D721Med (cell line): Measurements from ENCODE around the gene PLIN4.

Experiments used
- DNase-seq: peaks from one replicate; pipeline ENCODE4 v3.0.0; 2011; ENCODE audit warnings: low spot score; ENCODE audit not compliant: insufficient read length
- FAIRE-seq: peaks from 2 replicates; lab custom pipeline; 2011; peaks lifted over from hg19 to GRCh38; lab: Jason Lieb, UNC
- TF ChIP-seq, protein P1 (sequence below): IDR thresholded peaks from 2 replicates; pipeline ENCODE4 v1.5.1; 2012; ENCODE audit warnings: mild to moderate bottlenecking, control low read depth; ENCODE audit not compliant: insufficient read depth; ENCODE audit errors: missing control alignments

Gene PLIN4

GRCh38 chr19:4500841-4501591 lies 17.3 kb downstream of the PLIN4 start:
- DNase-seq (no peak), FAIRE-seq (no peak)
- TF ChIP-seq, protein P1, sequence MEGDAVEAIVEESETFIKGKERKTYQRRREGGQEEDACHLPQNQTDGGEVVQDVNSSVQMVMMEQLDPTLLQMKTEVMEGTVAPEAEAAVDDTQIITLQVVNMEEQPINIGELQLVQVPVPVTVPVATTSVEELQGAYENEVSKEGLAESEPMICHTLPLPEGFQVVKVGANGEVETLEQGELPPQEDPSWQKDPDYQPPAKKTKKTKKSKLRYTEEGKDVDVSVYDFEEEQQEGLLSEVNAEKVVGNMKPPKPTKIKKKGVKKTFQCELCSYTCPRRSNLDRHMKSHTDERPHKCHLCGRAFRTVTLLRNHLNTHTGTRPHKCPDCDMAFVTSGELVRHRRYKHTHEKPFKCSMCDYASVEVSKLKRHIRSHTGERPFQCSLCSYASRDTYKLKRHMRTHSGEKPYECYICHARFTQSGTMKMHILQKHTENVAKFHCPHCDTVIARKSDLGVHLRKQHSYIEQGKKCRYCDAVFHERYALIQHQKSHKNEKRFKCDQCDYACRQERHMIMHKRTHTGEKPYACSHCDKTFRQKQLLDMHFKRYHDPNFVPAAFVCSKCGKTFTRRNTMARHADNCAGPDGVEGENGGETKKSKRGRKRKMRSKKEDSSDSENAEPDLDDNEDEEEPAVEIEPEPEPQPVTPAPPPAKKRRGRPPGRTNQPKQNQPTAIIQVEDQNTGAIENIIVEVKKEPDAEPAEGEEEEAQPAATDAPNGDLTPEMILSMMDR = no peak

- TF ChIP-seq, protein P1 = no peak
- no peak for FAIRE-seq
These were observed 18.4 kb downstream of the PLIN4 start for GRCh38 chr19:4499855-4500254.

DNA sequence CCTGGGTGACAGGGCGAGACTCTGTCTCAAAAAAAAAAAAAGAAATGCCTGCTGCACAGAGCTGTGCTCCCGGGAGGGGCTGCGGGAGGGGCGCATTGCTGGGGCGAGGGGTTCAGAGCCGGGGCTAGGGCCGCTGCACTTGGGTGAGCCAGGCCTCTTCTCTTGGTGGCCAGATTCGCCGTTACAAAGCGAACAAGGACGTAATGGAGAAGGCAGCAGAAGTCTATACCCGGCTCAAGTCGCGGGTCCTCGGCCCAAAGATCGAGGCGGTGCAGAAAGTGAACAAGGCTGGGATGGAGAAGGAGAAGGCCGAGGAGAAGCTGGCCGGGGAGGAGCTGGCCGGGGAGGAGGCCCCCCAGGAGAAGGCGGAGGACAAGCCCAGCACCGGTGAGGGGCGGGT lies 19.0 kb downstream of the PLIN4 start:
- DNase-seq (no peak), FAIRE-seq (no peak)
- TF ChIP-seq, protein P1 = no peak

More at GRCh38 chr19:4499855-4500254, 18.4 kb downstream of the PLIN4 start:
- DNase-seq = no peak

GRCh38 chr19:4498694-4499093 lies 19.6 kb downstream of the PLIN4 start:
- no peak for FAIRE-seq
- TF ChIP-seq, protein P1 = no peak

DNA sequence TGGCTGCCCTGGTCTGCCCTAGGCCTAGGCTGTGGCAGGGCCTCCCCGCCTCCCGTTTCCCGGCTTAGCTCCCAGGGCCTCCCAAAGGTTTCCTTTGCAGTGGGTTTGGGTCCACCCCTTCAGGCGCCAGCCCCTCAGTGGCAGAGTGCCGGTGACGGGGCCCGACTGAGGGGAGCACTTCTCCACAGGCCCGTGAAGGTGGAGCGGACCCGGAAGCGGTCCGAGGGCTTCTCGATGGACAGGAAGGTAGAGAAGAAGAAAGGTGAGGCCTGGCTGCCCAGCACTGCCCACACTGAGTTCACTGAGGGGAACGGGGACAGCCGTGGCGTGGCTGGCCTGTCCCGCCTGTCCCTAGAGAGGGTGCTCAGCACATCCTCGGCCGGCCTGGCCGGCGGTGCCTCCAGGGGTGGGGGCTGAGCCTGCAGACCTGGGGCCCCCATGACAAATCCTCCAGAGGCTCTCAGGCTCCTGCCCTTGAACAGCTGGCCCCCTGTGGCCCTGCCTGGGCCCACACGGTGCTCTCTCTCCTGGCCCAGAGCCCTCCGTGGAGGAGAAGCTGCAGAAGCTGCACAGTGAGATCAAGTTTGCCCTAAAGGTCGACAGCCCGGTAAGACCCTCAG lies 20.4 kb downstream of the PLIN4 start:
- DNase-seq (no peak), FAIRE-seq (no peak)
- TF ChIP-seq, protein P1 = no peak

More at GRCh38 chr19:4498694-4499093, 19.6 kb downstream of the PLIN4 start:
- DNase-seq = no peak

DNA sequence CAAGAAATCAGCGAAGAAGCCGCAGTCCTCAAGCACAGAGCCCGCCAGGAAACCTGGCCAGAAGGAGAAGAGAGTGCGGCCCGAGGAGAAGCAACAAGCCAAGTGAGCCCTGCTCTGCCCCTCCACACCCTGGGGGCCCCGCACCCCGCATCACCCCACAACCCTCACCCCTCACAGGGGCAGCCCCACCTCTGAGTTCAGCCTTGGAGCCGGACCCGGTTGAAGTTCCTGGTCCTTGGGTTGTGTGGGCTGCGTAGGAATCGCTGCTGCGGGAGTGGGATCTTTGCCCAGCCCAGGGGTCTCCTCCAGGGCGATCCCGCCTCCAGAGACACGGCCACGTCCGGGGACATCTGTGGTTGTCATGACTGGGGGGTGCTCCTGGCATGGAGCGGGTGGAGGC lies 22.0 kb downstream of the PLIN4 start:
- DNase-seq = no peak
- no peak for FAIRE-seq
- TF ChIP-seq, protein P1 = no peak

DNA sequence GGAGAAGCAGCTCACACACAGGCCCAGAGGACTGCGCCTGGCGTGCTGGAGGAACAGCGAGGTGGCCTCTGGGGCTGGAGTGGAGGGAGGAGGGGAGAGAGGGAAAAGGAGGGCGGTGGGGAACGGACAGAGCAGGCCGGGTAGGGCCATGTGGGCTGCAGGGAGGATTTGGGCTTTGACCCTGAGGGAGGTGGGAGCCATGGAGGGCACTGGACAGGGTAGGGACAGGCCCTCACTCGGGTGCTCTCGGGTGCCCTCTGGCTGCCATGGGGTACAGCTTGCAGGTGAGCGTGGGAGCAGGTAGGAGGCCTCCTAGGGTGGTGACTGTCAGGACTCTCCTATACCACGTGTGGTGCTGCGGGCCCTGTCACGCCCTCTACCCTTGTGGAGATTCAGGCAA lies 22.8 kb downstream of the PLIN4 start:
- DNase-seq = no peak
- TF ChIP-seq, protein P1 = no peak
- FAIRE-seq = no peak
